ENCODE data around the gene ANKRD34A. TPM values are rescaled to one million over a fixed set of nuclear protein-coding genes. Genes with fewer than 3 reads are reported as not detected.
A peak's percentile ranks its signal among the peaks of the same experiment; 100 is the strongest.

ANKRD34A gene
- polyA plus RNA-seq, 3 donors, result 0.64 to 0.79 (median 0.77) TPM

GRCh38 chr1:145992502-145992936, 28.1 kb upstream of the ANKRD34A start:
- no peak for DNase-seq

DNA sequence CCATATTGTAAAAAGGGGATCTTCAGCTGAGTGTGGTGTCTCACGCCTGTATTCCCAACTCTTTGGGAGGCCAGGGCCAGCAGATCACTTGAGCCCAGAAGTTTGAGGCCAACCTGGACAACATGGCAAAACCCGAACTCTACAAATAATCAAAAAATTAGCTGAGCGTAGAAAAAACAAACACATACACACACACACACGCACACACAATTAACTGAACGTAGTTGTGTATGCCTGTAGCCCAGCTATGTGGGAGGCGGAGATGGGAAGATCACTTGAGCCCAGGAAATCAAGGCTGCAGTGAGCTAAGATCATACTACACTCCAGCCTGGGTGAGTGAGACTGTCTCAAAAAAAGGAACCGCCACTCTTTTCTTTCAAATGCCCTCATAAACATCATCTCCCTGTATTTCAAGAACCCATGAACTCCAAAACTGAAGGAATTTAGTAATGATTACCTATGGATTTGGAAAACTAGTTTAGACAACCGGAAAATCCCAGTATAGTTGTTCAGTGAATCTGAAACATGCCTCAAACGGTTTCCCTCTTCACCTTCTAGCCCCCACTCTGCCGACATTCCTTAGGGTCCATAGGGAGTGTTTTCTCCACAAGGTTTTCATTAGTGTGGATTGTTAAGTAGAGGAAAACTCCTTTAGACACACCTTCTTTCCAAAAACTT, 27.5 kb upstream of the ANKRD34A start:
- no peak for DNase-seq

DNA sequence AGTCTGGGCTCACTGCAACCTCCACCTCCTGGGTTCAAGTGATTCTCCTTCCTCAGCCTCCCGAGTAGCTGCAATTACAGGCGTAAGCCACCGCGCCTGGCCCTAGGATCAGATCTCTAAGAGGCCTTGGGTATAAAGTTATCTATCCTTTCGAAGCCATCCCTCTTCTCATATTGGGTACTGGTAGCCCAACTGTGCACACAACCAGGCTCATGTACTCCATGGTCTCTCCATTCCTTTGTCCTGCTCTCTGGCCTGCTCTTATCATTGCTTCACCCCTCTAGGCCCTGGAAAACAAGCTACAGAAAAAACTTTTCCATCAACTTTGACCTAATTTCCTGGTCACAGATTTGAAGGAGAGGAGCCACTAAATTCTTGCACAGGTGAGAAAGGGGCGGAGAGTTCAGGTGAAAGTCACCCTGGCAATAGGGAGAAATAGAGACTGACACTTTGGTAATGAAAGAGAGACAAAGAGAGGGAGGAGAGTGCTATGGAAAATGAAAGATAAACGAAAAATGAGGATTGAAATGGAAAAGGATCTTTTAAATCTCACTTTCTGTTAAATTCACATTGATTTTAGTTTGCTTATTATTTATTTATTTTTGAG, 26.0 kb upstream of the ANKRD34A start:
- no peak for DNase-seq

GRCh38 chr1:145988773-145989172, 24.4 kb upstream of the ANKRD34A start:
- no peak for DNase-seq

DNA sequence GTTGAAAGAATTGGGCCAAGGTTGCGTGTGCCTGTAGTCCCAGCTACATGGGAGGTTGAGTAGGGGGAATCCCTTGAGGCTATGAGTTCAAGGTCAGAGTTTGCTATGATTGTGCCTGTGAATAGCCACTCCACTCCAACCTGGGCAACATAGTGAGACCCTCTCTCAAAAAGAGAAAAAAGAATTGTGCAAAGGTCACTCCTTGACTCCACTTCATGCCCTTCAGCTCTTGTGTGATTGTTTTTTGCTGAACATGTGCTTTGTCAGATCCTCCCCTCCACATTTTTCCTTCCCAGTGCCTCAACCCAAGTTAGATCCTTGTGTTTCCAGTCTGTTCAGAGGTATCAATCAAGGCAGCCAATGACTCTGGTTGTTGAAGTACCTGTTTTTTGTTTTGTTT, 23.6 kb upstream of the ANKRD34A start:
- DNase-seq, result no peak

GRCh38 chr1:145986551-145986950, 22.2 kb upstream of the ANKRD34A start:
- DNase-seq, result no peak

DNA sequence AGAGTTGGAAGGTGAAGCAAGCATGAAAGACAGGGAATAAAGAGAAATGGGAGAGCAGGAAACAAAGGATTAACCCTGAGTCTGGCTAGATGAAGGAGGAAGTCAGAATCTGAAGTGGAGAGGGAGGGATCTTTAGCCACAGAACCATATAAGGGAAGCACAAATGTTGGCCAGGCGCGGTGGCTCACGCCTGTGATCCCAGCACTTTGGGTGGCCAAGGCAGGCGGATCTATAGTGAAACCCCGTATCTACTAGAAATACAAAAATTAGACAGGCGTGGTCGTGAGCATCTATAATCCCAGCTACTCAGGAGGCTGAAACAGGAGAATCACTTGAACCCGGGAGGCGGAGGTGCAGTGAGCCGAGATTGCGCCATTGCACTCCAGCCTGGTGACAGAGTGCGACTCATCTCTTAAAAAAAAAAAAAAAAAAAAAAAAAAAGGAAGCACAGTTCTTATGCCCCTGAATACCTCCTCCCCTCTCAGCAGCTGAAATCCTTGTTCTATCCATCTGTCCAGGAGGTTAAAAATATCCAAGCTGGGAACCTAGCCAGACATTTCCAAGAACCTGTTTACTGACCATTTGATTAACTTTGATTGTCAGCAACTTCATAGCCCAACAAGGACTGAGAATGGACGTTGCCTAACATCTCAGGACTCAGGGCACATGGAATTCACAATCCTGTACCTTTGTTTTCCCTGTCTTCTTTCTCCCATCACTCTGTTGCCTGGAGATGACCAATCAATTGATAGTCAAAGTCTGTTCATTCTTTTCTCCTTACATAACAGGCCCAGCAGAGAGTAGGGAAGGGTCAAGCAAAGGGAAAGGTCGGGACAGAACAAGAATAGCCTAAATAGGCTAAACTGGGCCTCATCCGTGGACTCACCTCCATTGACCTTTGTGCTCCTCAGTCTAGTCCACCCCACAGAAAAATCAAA, 21.4 kb upstream of the ANKRD34A start:
- DNase-seq, result no peak

DNA sequence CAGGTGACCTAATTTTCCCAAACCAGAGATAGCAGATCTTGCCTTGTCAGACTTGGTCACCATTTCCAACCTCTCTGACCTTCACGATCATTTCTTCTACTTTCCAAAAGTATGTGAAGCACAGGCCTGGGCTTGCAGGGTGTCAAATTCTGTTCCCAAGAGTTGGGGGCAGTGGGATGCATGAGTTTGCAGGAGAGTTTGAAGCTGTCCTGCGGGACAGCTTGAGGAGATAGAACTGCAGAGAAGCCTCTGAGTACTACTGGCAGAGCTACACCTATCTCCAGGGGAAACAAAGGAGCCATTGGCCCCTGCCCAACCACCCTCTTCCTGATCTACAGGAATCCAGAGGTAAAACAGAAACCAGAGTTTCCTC, 20.7 kb upstream of the ANKRD34A start:
- DNase-seq, result no peak

- DNase-seq, result no peak
Observed at GRCh38 chr1:145983960-145984830, 19.8 kb upstream of the ANKRD34A start.

- no peak for DNase-seq
Observed at GRCh38 chr1:145983206-145983675, 18.9 kb upstream of the ANKRD34A start.

- no peak for DNase-seq
Observed at GRCh38 chr1:145982010-145982723, 17.8 kb upstream of the ANKRD34A start.

DNA sequence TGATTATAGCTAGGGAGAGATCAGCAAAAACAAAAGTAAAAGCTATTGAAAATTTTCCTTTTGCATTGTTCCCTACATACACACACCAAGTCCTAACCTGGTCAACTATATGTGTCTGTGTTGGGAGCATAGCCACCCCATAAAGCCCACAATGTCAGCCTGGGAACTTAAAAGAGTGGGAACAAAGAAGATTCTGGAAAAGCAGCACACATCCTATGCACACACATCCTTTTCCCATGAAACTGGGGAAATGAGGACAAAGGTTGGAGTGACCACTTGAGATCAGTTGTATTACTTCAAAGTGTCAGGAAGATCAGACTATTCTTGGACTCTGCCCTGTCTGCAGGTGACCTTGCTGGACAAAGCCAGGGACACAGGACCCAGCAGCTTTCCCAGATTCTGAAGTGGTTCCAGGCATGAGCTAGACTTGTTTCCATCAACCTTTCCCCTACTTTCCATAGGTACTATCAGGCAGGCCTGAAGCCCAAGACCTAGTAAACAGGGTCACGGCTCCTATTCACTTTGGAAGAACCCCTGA, 16.2 kb upstream of the ANKRD34A start:
- no peak for DNase-seq

DNA sequence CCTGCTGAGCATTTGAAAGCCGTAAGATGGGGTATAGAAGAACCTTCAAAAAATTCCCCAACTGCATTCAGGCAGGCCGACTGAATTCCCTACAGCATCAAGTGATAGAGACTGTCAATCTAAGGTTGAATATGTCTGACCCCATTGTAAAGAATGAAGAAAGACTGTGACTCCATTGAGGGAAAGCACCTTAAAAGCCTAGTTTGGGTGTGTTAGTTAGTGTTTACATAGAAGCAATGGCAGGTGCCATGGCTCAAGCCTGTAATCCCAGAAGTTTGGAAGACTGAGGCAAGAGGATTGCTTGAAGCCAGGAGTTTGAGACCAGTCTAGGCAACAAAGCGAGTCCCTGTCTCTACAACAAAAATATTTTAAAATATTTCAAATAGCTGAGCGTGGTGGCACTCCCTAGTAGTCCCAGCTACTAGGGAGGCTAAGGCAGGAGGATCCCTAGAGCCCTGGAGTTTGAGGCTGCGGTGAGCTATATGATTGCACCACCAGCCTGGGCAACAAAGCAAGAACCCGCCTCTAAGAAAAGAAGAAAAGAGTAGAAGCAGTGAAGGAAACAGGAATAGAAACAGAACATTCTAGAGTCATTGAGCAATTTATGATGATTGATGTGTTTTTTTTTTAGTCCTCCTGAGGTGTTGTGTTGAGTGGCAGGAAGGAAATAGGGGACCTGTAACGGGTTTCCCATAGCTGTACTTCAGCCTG, 15.5 kb upstream of the ANKRD34A start:
- no peak for DNase-seq

- peak; percentile 99 for DNase-seq
Observed at GRCh38 chr1:145978854-145979745, 14.7 kb upstream of the ANKRD34A start.

- no peak for DNase-seq
Observed at GRCh38 chr1:145978471-145978853, 14.1 kb upstream of the ANKRD34A start.

GRCh38 chr1:145977486-145978470, 13.4 kb upstream of the ANKRD34A start:
- DNase-seq, result peak; percentile 83

DNA sequence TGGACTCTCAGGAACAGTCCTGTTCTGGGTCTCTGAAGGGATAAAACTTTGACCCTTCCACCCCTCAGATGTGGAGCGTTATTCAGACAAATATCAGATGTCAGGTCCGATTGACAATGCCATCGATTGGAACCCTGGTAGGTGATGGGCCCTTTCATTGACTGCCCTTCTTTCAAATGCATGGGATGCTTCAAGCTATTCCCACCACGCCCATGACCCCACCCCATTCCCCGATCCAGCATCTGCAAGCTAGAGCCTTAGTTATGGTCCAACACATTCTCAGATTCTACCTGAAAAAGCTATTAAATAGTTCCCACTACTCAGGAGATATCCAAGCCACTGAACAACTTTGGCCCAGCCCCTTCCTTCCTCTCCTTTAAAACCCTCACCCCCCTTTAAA, 12.6 kb upstream of the ANKRD34A start:
- DNase-seq, result no peak

GRCh38 chr1:145975216-145975615, 10.8 kb upstream of the ANKRD34A start:
- DNase-seq, result no peak

Data from renal pelvis (tissue), 4 donors.